Activated CD4-positive, alpha-beta memory T cell treated with anti-CD3 and anti-CD28 coated beads, Interleukin-2, amount 10 ng/mL, durations not matched to agents 7 days and 5 days (primary cell): ENCODE results near the gene PAFAH2. TPM values are rescaled to one million over a fixed set of nuclear protein-coding genes. Genes with fewer than 3 reads are reported as not detected.
A peak's percentile ranks its signal among the peaks of the same experiment; 100 is the strongest.

ENCODE experiments used
- CTCF ChIA-PET: fragments of 350-600 bp; sonication (Branson Sonifier 250); formaldehyde crosslinking; loops from one replicate; lab custom pipeline; 2021; ENCODE audit warnings: antibody characterized with exemption, inconsistent platforms; lab: Charles Lee
- POLR2A ChIA-PET: fragments of 350-600 bp; sonication (Branson Sonifier 250); formaldehyde crosslinking; loops from one replicate; lab custom pipeline; 2021; ENCODE audit warnings: antibody characterized with exemption; lab: Charles Lee
- DNase-seq: peaks from one replicate; pipeline ENCODE4 v3.0.0-alpha.2; 2020
- H3K27ac Mint-ChIP-seq: one replicate; pipeline ENCODE4 v1.8.0; 2021; ENCODE audit warnings: mild to moderate bottlenecking, mixed read lengths
- H3K27me3 Mint-ChIP-seq: one replicate; pipeline ENCODE4 v1.8.0; 2021; ENCODE audit warnings: mixed read lengths
- H3K36me3 Mint-ChIP-seq: one replicate; pipeline ENCODE4 v1.8.0; 2021; ENCODE audit warnings: low read depth, mixed read lengths
- H3K4me1 Mint-ChIP-seq: one replicate; pipeline ENCODE4 v1.8.0; 2021; ENCODE audit warnings: mixed read lengths
- H3K4me3 Mint-ChIP-seq: one replicate; pipeline ENCODE4 v1.8.0; 2021; ENCODE audit warnings: mild to moderate bottlenecking, mixed read lengths
- H3K9me3 Mint-ChIP-seq: one replicate; pipeline ENCODE4 v1.8.0; 2021; ENCODE audit warnings: mixed read lengths
- total RNA-seq, 2 experiments: library from RNA; stranded (reverse); gene quantifications; one replicate each; pipeline ENCODE4 v1.2.3, GENCODE V29; 2021

The PAFAH2 gene
- total RNA-seq, 2 experiments from 2014 or later, result 9.4 to 10.1 TPM

GRCh38 chr1:25932321-25932720, 65.5 kb downstream of the PAFAH2 start:
- no peaks in the 10 kb centered on the region for H3K36me3 Mint-ChIP-seq
- peaks cover 2% of the 10 kb centered on the region for H3K4me1 Mint-ChIP-seq
- H3K4me3 Mint-ChIP-seq, result no peak overlapping the region
- ChIA-PET CTCF (interaction anchor here (0.6 to 1.1 kb wide), 2 partner anchors 69 to 104 kb away, joined by 3 read pairs; no protein-coding TSS in a partner anchor), POLR2A (no interaction called here)
- no peak overlapping the region for H3K27ac Mint-ChIP-seq
- DNase-seq, result no peak
- no peaks in the 10 kb centered on the region for H3K9me3 Mint-ChIP-seq
- peaks cover 17% of the 10 kb centered on the region for H3K27me3 Mint-ChIP-seq

- POLR2A ChIA-PET, result no interaction called here
- CTCF ChIA-PET, result no interaction called here
- Mint-ChIP-seq H3K4me3 (no peak overlapping the region), H3K27ac (no peak overlapping the region), H3K9me3 (no peaks in the 10 kb centered on the region), H3K27me3 (peaks cover 31% of the 10 kb centered on the region), H3K4me1 (peaks cover 2% of the 10 kb centered on the region), H3K36me3 (no peaks in the 10 kb centered on the region)
- DNase-seq, result no peak
Observed at GRCh38 chr1:25929016-25929415, 68.8 kb downstream of the PAFAH2 start.

DNA sequence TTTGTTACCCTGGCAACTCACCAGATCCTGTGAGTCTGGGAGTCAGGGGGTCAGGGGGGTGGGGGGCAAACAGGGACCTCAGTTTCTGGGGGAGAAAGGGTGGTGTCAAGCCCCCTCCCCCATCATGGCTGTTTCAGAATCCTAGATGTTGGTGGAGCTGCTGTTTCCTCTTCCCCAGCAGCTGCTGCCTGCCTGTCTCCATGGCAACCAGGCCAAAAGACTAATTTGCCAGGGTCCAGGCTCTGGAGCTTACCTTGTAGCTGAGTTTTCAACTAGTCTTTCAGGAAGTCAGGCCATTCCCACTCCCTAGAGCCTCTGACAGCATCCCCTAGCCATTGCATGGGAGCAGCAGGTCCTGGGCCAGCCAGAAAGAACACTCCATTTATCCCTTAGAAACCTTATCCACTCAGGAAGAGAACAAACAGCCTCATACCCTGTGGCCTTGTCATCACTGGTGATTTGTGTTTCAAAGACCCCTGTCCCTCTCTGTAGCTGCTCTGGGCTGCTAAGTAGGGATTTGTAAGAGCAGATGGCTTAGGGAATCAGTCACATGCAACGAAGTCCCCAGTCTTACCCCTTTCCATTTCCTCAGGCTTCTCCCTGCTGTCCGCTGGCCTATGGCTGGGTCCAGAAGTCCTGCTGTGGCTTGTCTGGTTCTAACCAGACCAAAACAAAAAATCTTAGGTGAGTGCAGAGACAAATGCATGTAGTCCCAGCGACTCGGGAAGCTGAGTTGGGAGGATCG, 70.2 kb downstream of the PAFAH2 start:
- H3K27ac Mint-ChIP-seq, result no peak overlapping the region
- peaks cover 10% of the 10 kb centered on the region for H3K4me1 Mint-ChIP-seq
- peaks cover 36% of the 10 kb centered on the region for H3K27me3 Mint-ChIP-seq
- POLR2A ChIA-PET, result no interaction called here
- CTCF ChIA-PET, result no interaction called here
- DNase-seq, result no peak
- H3K36me3 Mint-ChIP-seq, result no peaks in the 10 kb centered on the region
- H3K9me3 Mint-ChIP-seq, result no peaks in the 10 kb centered on the region
- H3K4me3 Mint-ChIP-seq, result no peak overlapping the region

GRCh38 chr1:25926731-25927496, 70.9 kb downstream of the PAFAH2 start:
- Mint-ChIP-seq H3K36me3 (no peaks in the 10 kb centered on the region), H3K4me1 (peaks cover 17% of the 10 kb centered on the region), H3K4me3 (no peak overlapping the region), H3K27me3 (peaks cover 42% of the 10 kb centered on the region), H3K27ac (no peak overlapping the region), H3K9me3 (no peaks in the 10 kb centered on the region)
- POLR2A ChIA-PET, result interaction anchor here (1.6 kb wide), 1 partner anchor 22 kb away, joined by 6 read pairs; no protein-coding TSS in a partner anchor
- DNase-seq, result no peak
- CTCF ChIA-PET, result interaction anchor here (1.1 kb wide), 1 partner anchor 21 kb away, joined by 3 read pairs; no protein-coding TSS in a partner anchor

- no peaks in the 10 kb centered on the region for H3K9me3 Mint-ChIP-seq
- no peaks in the 10 kb centered on the region for H3K36me3 Mint-ChIP-seq
- no peak overlapping the region for H3K4me3 Mint-ChIP-seq
- H3K4me1 Mint-ChIP-seq, result peaks cover 18% of the 10 kb centered on the region
- POLR2A ChIA-PET, result interaction anchor here (1.7 kb wide), 1 partner anchor 73 kb away, joined by 5 read pairs; the partner anchor contains the start of gene PAFAH2
- no peak overlapping the region for H3K27ac Mint-ChIP-seq
- CTCF ChIA-PET, result interaction anchor here (1.7 kb wide), 1 partner anchor 11 kb away, joined by 3 read pairs; no protein-coding TSS in a partner anchor
- H3K27me3 Mint-ChIP-seq, result peaks cover 41% of the 10 kb centered on the region
- DNase-seq, result no peak
Observed at GRCh38 chr1:25924454-25924853, 73.4 kb downstream of the PAFAH2 start.

DNA sequence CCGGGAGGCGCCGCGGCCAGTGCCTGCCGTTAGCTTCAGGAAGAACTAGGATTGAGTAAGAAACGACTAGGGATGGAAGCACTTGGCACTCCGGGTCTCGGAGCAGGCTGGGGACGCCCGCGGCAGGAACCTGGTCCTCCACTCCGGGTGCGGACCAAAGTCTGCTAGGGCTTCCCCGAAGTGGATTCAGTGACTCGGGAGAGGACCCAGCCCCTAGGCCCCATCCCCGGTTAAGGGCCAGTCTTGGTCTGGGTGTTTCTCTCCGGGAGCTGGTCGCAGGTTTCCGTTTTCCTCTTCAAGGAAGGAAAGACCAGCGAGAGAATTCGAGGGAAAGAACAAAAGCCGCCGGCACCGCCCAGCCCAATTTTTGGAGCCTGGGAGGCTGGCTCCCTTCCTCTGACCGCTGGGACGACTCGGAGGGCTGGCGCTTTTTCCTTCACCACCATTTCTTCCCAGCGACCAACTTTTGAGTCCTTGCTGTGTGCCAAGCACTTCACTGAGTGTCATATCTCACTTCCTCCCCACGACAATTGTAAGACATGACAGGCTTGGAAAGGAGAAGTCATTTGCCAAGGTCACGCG, 74.8 kb downstream of the PAFAH2 start:
- Mint-ChIP-seq H3K27ac (no peak overlapping the region), H3K27me3 (peaks cover 41% of the 10 kb centered on the region)
- POLR2A ChIA-PET, result interaction anchor here (1.1 to 2.5 kb wide), 7 partner anchors 9 to 103 kb away, joined by 3 to 18 read pairs (median 8); partner anchors contain the start of genes MTFR1L, PAFAH2 and STMN1

DNA sequence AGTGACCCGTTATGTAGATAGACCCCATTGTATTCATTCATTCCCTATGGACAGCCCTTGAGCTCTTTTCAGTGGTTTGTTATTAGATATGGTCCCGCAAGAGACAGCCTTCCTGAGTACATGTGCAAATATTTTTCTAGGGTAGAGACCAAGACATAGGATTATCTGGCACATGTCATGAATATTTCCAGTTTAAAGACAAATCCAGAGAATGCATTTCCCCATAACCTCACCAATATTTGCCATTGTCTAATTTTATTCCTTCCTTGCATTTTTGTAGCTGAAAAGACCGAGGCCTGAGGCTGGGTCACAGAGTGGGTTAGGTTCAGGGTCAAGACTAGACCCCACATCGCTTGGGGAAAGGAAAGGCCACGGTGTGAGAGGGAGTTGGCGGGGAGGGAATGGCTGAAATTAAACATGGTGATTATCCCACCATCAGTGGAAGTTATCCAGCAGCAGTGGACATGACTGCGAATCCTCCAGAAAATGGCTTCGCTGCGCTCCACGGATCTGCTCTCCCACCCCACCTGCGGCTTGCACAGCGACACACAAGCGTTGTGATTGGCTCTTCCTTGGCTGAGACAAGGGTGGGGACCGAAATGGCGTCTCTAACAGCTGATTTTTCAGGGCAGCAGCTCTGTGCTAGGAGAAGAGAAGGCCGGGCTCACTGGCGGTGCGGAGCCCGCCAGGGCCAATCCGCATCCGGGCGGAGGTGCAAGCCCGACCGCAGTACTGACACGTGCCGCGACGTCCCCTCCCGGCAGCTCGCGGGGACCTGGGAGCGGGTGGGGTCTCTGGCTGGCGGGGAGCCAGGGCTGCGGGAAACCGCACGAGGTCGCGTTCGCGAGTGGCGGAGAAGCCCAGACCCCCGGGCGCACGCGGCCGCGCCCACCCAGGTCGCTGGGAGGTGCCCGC, 75.5 kb downstream of the PAFAH2 start:
- peaks cover 29% of the 10 kb centered on the region for H3K4me1 Mint-ChIP-seq
- no peaks in the 10 kb centered on the region for H3K9me3 Mint-ChIP-seq
- H3K27me3 Mint-ChIP-seq, result peaks cover 41% of the 10 kb centered on the region
- CTCF ChIA-PET, result interaction anchor here (0.9 to 1.5 kb wide), 3 partner anchors 18 to 66 kb away, joined by 3 to 8 read pairs (median 3); no protein-coding TSS in a partner anchor
- peak; percentile 62 for DNase-seq
- H3K36me3 Mint-ChIP-seq, result no peaks in the 10 kb centered on the region
- no peak overlapping the region for H3K27ac Mint-ChIP-seq
- POLR2A ChIA-PET, result interaction anchor here (1.1 to 2.5 kb wide), 7 partner anchors 9 to 103 kb away, joined by 3 to 18 read pairs (median 8); partner anchors contain the start of genes MTFR1L, PAFAH2 and STMN1
- peak overlapping the region; percentile 62 for H3K4me3 Mint-ChIP-seq

More for the DNA sequence above, 74.8 kb downstream of the PAFAH2 start:
- peaks cover 25% of the 10 kb centered on the region for H3K4me1 Mint-ChIP-seq
- H3K9me3 Mint-ChIP-seq, result no peaks in the 10 kb centered on the region
- CTCF ChIA-PET, result interaction anchor here (1.4 to 1.5 kb wide), 2 partner anchors 18 to 27 kb away, joined by 3 to 8 read pairs; no protein-coding TSS in a partner anchor
- H3K4me3 Mint-ChIP-seq, result peak overlapping the region; percentile 35
- no peaks in the 10 kb centered on the region for H3K36me3 Mint-ChIP-seq
- DNase-seq, result no peak

- no peak overlapping the region for H3K27ac Mint-ChIP-seq
- no peak overlapping the region for H3K4me3 Mint-ChIP-seq
- DNase-seq, result no peak
- peaks cover 19% of the 10 kb centered on the region for H3K27me3 Mint-ChIP-seq
- ChIA-PET POLR2A (interaction anchor here (0.6 to 3.5 kb wide), 2 partner anchors 14 to 208 kb away, joined by 3 to 25 read pairs; partner anchors contain the start of gene STMN1), CTCF (interaction anchor here (1.5 to 1.8 kb wide), 2 partner anchors 79 to 81 kb away, joined by 5 to 7 read pairs; partner anchors contain the start of gene PAFAH2)
- H3K4me1 Mint-ChIP-seq, result peaks cover 28% of the 10 kb centered on the region
- no peaks in the 10 kb centered on the region for H3K36me3 Mint-ChIP-seq
- no peaks in the 10 kb centered on the region for H3K9me3 Mint-ChIP-seq
Observed at GRCh38 chr1:25918615-25919014, 79.2 kb downstream of the PAFAH2 start.

- Mint-ChIP-seq H3K27ac (peak overlapping the region; percentile 41), H3K9me3 (no peaks in the 10 kb centered on the region), H3K27me3 (peaks cover 13% of the 10 kb centered on the region), H3K36me3 (no peaks in the 10 kb centered on the region), H3K4me1 (peaks cover 24% of the 10 kb centered on the region), H3K4me3 (no peak overlapping the region)
- DNase-seq, result peak; percentile 31
- POLR2A ChIA-PET, result interaction anchor here (0.6 to 3.5 kb wide), 5 partner anchors 11 to 209 kb away, joined by 3 to 25 read pairs (median 4); partner anchors contain the start of genes PAFAH2 and STMN1
- CTCF ChIA-PET, result interaction anchor here (1.3 to 1.8 kb wide), 3 partner anchors 13 to 81 kb away, joined by 5 to 7 read pairs (median 5); partner anchors contain the start of gene PAFAH2
Observed at GRCh38 chr1:25917996-25918395, 79.9 kb downstream of the PAFAH2 start.

DNA sequence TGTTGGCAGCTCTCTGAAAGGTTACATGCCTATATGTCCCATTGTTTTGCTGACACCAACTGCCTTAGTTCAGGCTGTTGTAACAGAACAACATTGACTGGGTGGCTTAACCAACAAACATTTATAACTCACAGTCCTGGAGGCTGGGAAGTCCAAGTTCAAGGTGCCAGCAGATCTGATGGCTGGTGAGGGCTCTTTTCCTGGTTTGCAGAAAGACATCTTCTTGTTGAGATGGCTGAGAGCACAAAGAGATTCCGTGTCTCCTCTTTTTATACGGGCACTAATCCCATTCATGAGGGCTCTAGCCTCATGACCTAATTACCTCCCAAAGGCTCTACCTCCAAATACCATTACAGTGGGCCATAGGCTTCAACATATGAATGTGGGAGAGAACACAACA, 81.4 kb downstream of the PAFAH2 start:
- DNase-seq, result no peak
- no peak overlapping the region for H3K27ac Mint-ChIP-seq
- CTCF ChIA-PET, result no interaction called here
- H3K27me3 Mint-ChIP-seq, result peaks cover 7% of the 10 kb centered on the region
- H3K4me3 Mint-ChIP-seq, result no peak overlapping the region
- H3K36me3 Mint-ChIP-seq, result no peaks in the 10 kb centered on the region
- no peaks in the 10 kb centered on the region for H3K9me3 Mint-ChIP-seq
- H3K4me1 Mint-ChIP-seq, result peaks cover 14% of the 10 kb centered on the region
- POLR2A ChIA-PET, result interaction anchor here (1.4 kb wide), 1 partner anchor 18 kb away, joined by 4 read pairs; no protein-coding TSS in a partner anchor
